ENCODE measurements around the gene DEF6. TPM values are rescaled to one million over a fixed set of nuclear protein-coding genes. Genes with fewer than 3 reads are reported as not detected.

The DEF6 gene
- total and polyA plus RNA-seq, 2 of the 13 experiments (the other 11 are each of a cell fraction or from before 2014, with no cell fraction given) = 5.2 to 10.0 TPM

- TF ChIP-seq UBTF (CRISPR knock-in tag; IDR thresholded peaks at IDR 0.05) (no peak), ZNF556 (CRISPR knock-in tag; IDR thresholded peaks at IDR 0.05; ENCODE audit: borderline replicate concordance) (no peak), HMG20A (CRISPR knock-in tag; IDR thresholded peaks at IDR 0.05; ENCODE audit: borderline replicate concordance) (no peak), ZNF446 (CRISPR knock-in tag; IDR thresholded peaks at IDR 0.05) (no peak), IRF2 (CRISPR knock-in tag; IDR thresholded peaks at IDR 0.05) (no peak), ZNF850 (CRISPR knock-in tag; conservative IDR thresholded peaks at IDR 0.05) (no peak), SALL2 (CRISPR knock-in tag; IDR thresholded peaks at IDR 0.05) (no peak), REXO4 (CRISPR knock-in tag; IDR thresholded peaks at IDR 0.05; ENCODE audit: borderline replicate concordance) (no peak)
These were observed 23.6 kb upstream of the DEF6 start (continued) for GRCh38 chr6:35273822-35274559.

- no peak for FAIRE-seq
- Histone ChIP-seq H3K36me3 (replicated peaks in 1 of 2; ENCODE audit: control insufficient read depth in 1 of 2, insufficient read depth in 2 of 2, low read length in 2 of 2) (no peaks in the 10 kb centered on the region), H3K79me2 (ENCODE audit: insufficient read depth, low read length) (no peaks in the 10 kb centered on the region), H3K4me2 (ENCODE audit: low read depth, low read length) (no peak overlapping the region), H3K27me3 (ENCODE audit: control insufficient read depth in 1 of 2, insufficient read depth in 2 of 2, low read length in 2 of 2) (no peaks in the 10 kb centered on the region), H3K9me3 (ENCODE audit: low read length) (no peaks in the 10 kb centered on the region), H2AFZ (ENCODE audit: low read length) (no peak overlapping the region), H3K4me1 (ENCODE audit: insufficient read depth, low read length) (no peaks in the 10 kb centered on the region), H3K4me3 (replicated peaks in 1 of 3; ENCODE audit: insufficient read depth in 1 of 3, low read depth in 2 of 3, low read length in 3 of 3) (no peak overlapping the region), H4K20me1 (ENCODE audit: insufficient read depth, low read length) (no peaks in the 10 kb centered on the region), H3K27ac (ENCODE audit: extremely low read length, insufficient read depth, low read length) (no peak overlapping the region), H3K9ac (ENCODE audit: insufficient read depth, low read depth, low read length) (no peak overlapping the region)
- CTCF ChIA-PET (ENCODE audit: low intra/inter-chr PET ratio, low total read pairs) = no interaction called here
- no peak for ATAC-seq
- no TSS peak for BruUV-seq (replicated peaks)
- intact Hi-C loops (cut with micrococcal nuclease; ENCODE audit: unreplicated experiment) = no loop called here
- POLR2A ChIA-PET = no interaction called here
- no peak for DNase-seq (ENCODE audit: low spot score)
- WGBS (ENCODE audit: low lambda C conversion rate) = 95% methylated on average over 4 of the region's 4 CpGs
- TF ChIP-seq ZNF629 (CRISPR knock-in tag; conservative IDR thresholded peaks at IDR 0.05) (peak; percentile 91), CHD4 (IDR thresholded peaks at IDR 0.05; ENCODE audit: borderline replicate concordance, low read length) (peak; percentile 72; the same call in 1 of the 2 replicates), ZNF7 (CRISPR knock-in tag; IDR thresholded peaks at IDR 0.05) (no peak), MEIS1 (CRISPR knock-in tag; IDR thresholded peaks at IDR 0.05; ENCODE audit: borderline replicate concordance) (no peak)
- in situ Hi-C loops (cut with HindIII; ENCODE audit: extremely low pct_ligation_motif_present, low pct_unique_long_range_greater_than_20kb) = no loop called here
These were observed 21.8 kb upstream of the DEF6 start for GRCh38 chr6:35275744-35276260.

Data from HepG2 (cell line).